OCI-LY1 (cell line): ENCODE measurements around the gene XCL1.

Source experiments
- H2AFZ ChIP-seq: fragments of 200-600 bp; sonication (generic), shearing (Covaris generic); 2 replicates; pipeline ENCODE4 v1.6.0; 2014; ENCODE audit warnings: antibody characterized with exemption, mild to moderate bottlenecking, low read length
- H3F3A ChIP-seq: fragments of 200-600 bp; sonication (generic), shearing (Covaris generic); 2 replicates; pipeline ENCODE4 v1.6.0; 2014; ENCODE audit warnings: mild to moderate bottlenecking, antibody characterized with exemption, low read length, moderate library complexity; ENCODE audit not compliant: insufficient read depth
- H3K27ac ChIP-seq: fragments of 200-600 bp; sonication (generic); 2 replicates; pipeline ENCODE4 v1.5.1; 2014; ENCODE audit warnings: low read length, mixed run types, mild to moderate bottlenecking, low read depth; ENCODE audit not compliant: poor library complexity, severe bottlenecking
- H3K27me3 ChIP-seq: fragments of 200-600 bp; sonication (generic); 2 replicates; pipeline ENCODE4 v1.6.0; 2014; ENCODE audit warnings: antibody characterized with exemption, mild to moderate bottlenecking, low read length, moderate library complexity; ENCODE audit not compliant: insufficient read depth
- H3K36me3 ChIP-seq: fragments of 200-600 bp; sonication (generic); 2 replicates; pipeline ENCODE4 v1.6.1; 2014; ENCODE audit warnings: mild to moderate bottlenecking, antibody characterized with exemption, low read length, moderate library complexity, mixed read lengths; ENCODE audit not compliant: insufficient read depth
- H3K4me1 ChIP-seq: fragments of 200-600 bp; sonication (generic); 2 replicates; pipeline ENCODE4 v1.5.1; 2014; ENCODE audit warnings: mild to moderate bottlenecking, low read length, moderate library complexity; ENCODE audit not compliant: insufficient read depth, severe bottlenecking
- H3K4me2 ChIP-seq: fragments of 200-600 bp; sonication (generic), shearing (Covaris generic); 2 replicates; pipeline ENCODE4 v1.6.1; 2014; ENCODE audit warnings: low read length
- H3K4me3 ChIP-seq: fragments of 200-600 bp; sonication (generic); 2 replicates; pipeline ENCODE4 v1.5.1; 2014; ENCODE audit warnings: low read length, low read depth, mild to moderate bottlenecking, mixed read lengths; ENCODE audit not compliant: poor library complexity, severe bottlenecking
- H3K79me2 ChIP-seq: fragments of 200-600 bp; shearing (Covaris generic); 2 replicates; pipeline ENCODE4 v1.6.1; 2016; ENCODE audit warnings: mixed run types, low read length, mixed read lengths; ENCODE audit not compliant: insufficient read depth
- H3K9ac ChIP-seq: fragments of 200-600 bp; sonication (generic), shearing (Covaris generic); 2 replicates; pipeline ENCODE4 v1.6.1; 2014; ENCODE audit warnings: mild to moderate bottlenecking, low read length, mixed read lengths
- H3K9me2 ChIP-seq: fragments of 200-600 bp; sonication (generic), shearing (Covaris generic); 2 replicates; pipeline ENCODE4 v1.6.1; 2014; ENCODE audit warnings: low read depth, mild to moderate bottlenecking, low read length, mixed read lengths
- H3K9me3 ChIP-seq: fragments of 200-600 bp; shearing (Covaris generic); 2 replicates; pipeline ENCODE4 v1.6.1; 2014; ENCODE audit warnings: low read length, mixed read lengths
- H4K20me1 ChIP-seq: fragments of 200-600 bp; sonication (generic), shearing (Covaris generic); 2 replicates; pipeline ENCODE4 v1.6.0; 2016; ENCODE audit warnings: mild to moderate bottlenecking, low read length; ENCODE audit not compliant: insufficient read depth
- CTCF ChIP-seq: fragments of 200-600 bp; sonication (generic), shearing (Covaris generic); IDR thresholded peaks from 2 replicates; pipeline ENCODE4 v1.5.1; 2017; ENCODE audit warnings: mild to moderate bottlenecking, antibody characterized with exemption, low read length, moderate library complexity, mixed read lengths
- EZH2 ChIP-seq: fragments of 200-600 bp; sonication (generic), shearing (Covaris generic); IDR thresholded peaks from 2 replicates; pipeline ENCODE4 v1.8.0; 2017; ENCODE audit warnings: borderline replicate concordance, mixed run types, mild to moderate bottlenecking, antibody characterized with exemption, low read length, moderate library complexity, mixed read lengths

The XCL1 gene

GRCh38 chr1:168555508-168556046, 20.8 kb upstream of the XCL1 start:
- Histone ChIP-seq H3K9me3 (no peaks in the 10 kb centered on the region), H3K4me2 (no peak overlapping the region), H3K27me3 (no peaks in the 10 kb centered on the region), H2AFZ (no peak overlapping the region), H3K4me1 (no peaks in the 10 kb centered on the region), H3K9ac (no peak overlapping the region), H3K27ac (no peak overlapping the region), H3K9me2 (no peaks in the 10 kb centered on the region), H3K36me3 (no peaks in the 10 kb centered on the region), H4K20me1 (no peaks in the 10 kb centered on the region), H3K79me2 (no peaks in the 10 kb centered on the region), H3K4me3 (no peak overlapping the region), H3F3A (no peaks in the 10 kb centered on the region)
- TF ChIP-seq CTCF (no peak), EZH2 (no peak)

- no peak for TF ChIP-seq EZH2
- TF ChIP-seq CTCF: no peak
Observed at GRCh38 chr1:168556647-168557046, 19.8 kb upstream of the XCL1 start.

GRCh38 chr1:168560370-168560769, 16.0 kb upstream of the XCL1 start:
- Histone ChIP-seq H4K20me1 (no peaks in the 10 kb centered on the region), H3K79me2 (no peaks in the 10 kb centered on the region), H3K4me3 (no peak overlapping the region), H3K4me1 (no peaks in the 10 kb centered on the region), H3K9me2 (no peaks in the 10 kb centered on the region), H3K4me2 (no peak overlapping the region), H3K9me3 (no peaks in the 10 kb centered on the region), H3F3A (no peaks in the 10 kb centered on the region), H2AFZ (no peak overlapping the region), H3K27me3 (no peaks in the 10 kb centered on the region), H3K36me3 (no peaks in the 10 kb centered on the region), H3K9ac (no peak overlapping the region), H3K27ac (no peak overlapping the region)
- TF ChIP-seq CTCF (no peak), EZH2 (no peak)

More at GRCh38 chr1:168556647-168557046, 19.8 kb upstream of the XCL1 start:
- no peak overlapping the region for H3K4me2 ChIP-seq
- no peak overlapping the region for H3K27ac ChIP-seq
- no peaks in the 10 kb centered on the region for H3K79me2 ChIP-seq
- no peaks in the 10 kb centered on the region for H3K27me3 ChIP-seq
- no peak overlapping the region for H2AFZ ChIP-seq
- no peaks in the 10 kb centered on the region for H3K9me2 ChIP-seq
- no peak overlapping the region for H3K9ac ChIP-seq
- H3K36me3 ChIP-seq: no peaks in the 10 kb centered on the region
- H3K4me1 ChIP-seq: no peaks in the 10 kb centered on the region
- no peak overlapping the region for H3K4me3 ChIP-seq
- H3F3A ChIP-seq: no peaks in the 10 kb centered on the region
- no peaks in the 10 kb centered on the region for H3K9me3 ChIP-seq
- no peaks in the 10 kb centered on the region for H4K20me1 ChIP-seq
